Measurements from ENCODE around the gene OR10G3.

OR10G3 gene

DNA sequence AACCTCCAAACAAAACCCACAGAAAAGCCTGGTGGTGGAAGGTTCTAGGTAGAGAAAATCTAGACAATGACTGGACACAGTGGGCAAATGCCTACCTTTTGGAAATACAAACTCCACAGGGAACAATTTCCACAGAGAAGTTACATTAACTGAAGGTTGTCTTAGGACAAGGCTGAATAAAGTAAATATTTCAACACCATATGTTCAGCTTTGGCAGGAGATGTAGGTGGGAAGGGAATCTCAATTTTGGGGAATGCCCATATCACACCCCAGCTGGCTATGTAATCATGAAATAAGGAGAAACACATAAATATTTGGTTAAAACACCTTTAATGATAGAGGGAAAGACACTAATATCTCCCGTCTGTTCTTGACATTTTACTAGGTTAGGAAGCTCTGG, 59.1 kb downstream of the OR10G3 start:
- no peak for DNase-seq (ENCODE audit: low read depth)
- TF ChIP-seq, protein P1, sequence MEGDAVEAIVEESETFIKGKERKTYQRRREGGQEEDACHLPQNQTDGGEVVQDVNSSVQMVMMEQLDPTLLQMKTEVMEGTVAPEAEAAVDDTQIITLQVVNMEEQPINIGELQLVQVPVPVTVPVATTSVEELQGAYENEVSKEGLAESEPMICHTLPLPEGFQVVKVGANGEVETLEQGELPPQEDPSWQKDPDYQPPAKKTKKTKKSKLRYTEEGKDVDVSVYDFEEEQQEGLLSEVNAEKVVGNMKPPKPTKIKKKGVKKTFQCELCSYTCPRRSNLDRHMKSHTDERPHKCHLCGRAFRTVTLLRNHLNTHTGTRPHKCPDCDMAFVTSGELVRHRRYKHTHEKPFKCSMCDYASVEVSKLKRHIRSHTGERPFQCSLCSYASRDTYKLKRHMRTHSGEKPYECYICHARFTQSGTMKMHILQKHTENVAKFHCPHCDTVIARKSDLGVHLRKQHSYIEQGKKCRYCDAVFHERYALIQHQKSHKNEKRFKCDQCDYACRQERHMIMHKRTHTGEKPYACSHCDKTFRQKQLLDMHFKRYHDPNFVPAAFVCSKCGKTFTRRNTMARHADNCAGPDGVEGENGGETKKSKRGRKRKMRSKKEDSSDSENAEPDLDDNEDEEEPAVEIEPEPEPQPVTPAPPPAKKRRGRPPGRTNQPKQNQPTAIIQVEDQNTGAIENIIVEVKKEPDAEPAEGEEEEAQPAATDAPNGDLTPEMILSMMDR (IDR thresholded peaks at IDR 0.05; ENCODE audit: insufficient read depth, low read depth, low read length, missing control alignments), result no peak
- H3K4me3 ChIP-seq (ENCODE audit: low read length), result no peak overlapping the region

DNA sequence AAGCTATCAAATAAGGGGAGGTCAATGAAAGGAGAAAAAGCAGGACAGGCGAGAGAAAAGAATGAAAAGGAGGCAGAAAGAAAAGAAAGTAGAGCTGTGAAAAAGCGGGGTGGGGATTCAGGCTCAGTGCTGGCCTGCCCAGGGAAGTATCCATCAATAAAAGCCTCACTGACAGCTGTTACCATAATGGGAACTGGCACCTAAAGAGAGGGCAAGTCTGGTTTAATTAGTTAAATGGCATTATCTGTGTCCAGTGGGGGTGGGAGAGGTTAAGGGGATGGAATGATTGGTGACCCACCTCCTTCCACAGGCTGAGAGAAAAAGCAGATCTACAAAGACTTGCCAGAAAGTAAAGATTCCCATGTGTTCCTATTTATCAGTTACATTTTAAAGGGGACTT, 61.2 kb downstream of the OR10G3 start:
- H3K4me3 ChIP-seq (ENCODE audit: low read length), result no peak overlapping the region
- TF ChIP-seq, protein P1 (IDR thresholded peaks at IDR 0.05; ENCODE audit: insufficient read depth, low read depth, low read length, missing control alignments), result no peak
- DNase-seq (ENCODE audit: low read depth), result no peak

All from epithelial cell of esophagus (primary cell).